Keratinocyte (primary cell): Measurements from ENCODE around the gene C4orf17.

Experiments used
- CTCF ChIP-seq, 3 experiments: IDR thresholded peaks in 1 of 3; conservative IDR thresholded peaks in 1 of 3; optimal IDR thresholded peaks in 1 of 3; 2 replicates in 2 of 3; 3 replicates in 1 of 3; pipeline versions ENCODE3 to v1.5.1; 2011; ENCODE audit warnings: low read length in 3 of 3, mild to moderate bottlenecking in 3 of 3, moderate library complexity in 2 of 3, control low read depth in 1 of 3, inconsistent platforms in 1 of 3; ENCODE audit not compliant: insufficient read depth in 2 of 3; ENCODE audit errors: extremely low read depth in 1 of 3
- EZH2 ChIP-seq: IDR thresholded peaks from one replicate; pipeline ENCODE4 v1.6.1; 2012; ENCODE audit warnings: inconsistent platforms, mild to moderate bottlenecking, low read length, moderate library complexity

GRCh38 chr4:99471349-99471748 is 39.5 kb upstream of the C4orf17 start:
- TF ChIP-seq CTCF (optimal IDR thresholded peaks at IDR 0.05 in 1 of 3, IDR thresholded peaks at IDR 0.05 in 1 of 3, conservative IDR thresholded peaks at IDR 0.05 in 1 of 3; ENCODE audit: extremely low read depth in 1 of 3, insufficient read depth in 2 of 3, low read length in 3 of 3) = no peak
- no peak for TF ChIP-seq EZH2
